Hypothalamus (tissue), 51 donors: ENCODE measurements around the gene SULF2.

Source experiments
- DNase-seq, 51 donors: peaks; one replicate each; lab custom pipeline; 2025; lab: John Stamatoyannopoulos, UW

Gene SULF2

DNA sequence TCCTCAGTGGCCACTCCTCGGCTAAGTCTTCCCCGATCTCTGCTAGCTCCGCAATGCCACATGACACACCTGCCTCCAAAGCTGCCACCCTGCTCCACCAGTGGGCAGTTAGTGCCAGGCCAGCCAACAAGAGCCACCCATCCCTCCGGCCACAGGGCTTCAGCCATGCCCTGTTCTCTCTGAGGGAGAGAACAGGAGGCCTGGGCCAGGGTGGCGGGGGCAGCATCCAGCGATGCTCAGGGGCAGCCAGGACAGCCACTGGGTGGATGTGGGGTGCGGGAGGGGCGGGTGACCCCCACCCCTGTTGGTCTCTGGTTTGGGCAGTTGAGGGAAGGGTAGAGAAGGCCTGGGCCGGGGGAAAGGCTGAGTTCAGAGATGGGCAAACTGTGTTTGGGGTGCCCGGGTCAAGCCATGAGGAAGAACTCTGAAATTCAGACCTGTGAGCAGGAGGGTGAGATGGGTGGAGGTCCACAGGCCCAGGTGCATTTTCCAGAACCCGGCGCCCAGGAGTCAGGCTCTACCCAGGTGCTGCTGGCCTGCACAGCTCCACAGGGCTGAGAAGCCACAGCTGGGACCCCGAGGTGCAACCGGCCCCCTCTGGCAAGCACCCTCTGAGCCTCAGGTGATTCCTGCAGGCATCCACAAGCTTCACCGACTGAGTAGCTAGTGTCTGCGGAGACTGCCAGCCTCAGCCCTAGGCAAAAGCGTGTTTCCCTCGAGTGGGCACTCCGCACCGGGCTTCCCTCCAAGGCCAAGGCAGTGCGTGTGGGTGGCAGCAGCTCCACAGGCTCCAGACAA is 91.1 kb downstream of the SULF2 start:
- DNase-seq = no peak

DNA sequence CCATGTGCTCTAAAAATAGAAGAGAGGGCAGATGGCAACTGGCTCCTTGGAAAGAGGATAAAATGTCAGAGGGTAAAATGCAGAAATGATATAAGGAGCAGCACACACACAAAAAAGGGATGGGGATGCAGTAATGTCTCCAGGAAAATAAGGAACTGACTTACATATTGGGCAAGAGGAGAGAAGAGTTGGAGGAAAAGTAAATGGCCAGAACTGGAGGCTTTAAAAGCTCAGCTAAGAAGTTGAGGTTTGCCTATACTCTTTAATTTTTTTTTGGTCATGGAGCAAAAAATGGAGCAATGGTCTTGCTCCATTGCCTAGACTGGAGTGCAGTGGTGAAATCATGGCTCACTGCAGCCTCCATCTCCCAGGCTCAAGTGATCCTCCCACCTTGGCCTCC is 93.7 kb downstream of the SULF2 start:
- DNase-seq = no peak

DNA sequence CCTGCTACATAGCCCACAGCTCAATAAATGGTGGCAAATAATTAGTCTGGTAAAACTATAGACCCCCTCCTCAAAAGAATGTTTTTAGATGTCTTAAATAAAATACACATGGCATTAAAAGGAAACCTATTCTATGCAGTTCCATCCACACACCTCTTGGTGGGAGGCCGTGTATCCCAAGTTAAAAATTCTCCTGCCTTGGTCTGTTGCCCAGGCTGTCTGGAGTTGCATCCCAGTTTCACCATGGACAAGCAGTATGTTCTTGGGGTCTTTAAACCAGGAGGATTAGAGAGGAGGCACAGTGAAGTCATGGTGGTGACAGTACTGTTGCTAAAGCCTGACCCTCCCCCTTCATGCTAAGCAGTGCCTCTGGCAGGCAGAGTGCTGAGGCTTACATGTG is 95.5 kb downstream of the SULF2 start:
- no peak for DNase-seq

DNA sequence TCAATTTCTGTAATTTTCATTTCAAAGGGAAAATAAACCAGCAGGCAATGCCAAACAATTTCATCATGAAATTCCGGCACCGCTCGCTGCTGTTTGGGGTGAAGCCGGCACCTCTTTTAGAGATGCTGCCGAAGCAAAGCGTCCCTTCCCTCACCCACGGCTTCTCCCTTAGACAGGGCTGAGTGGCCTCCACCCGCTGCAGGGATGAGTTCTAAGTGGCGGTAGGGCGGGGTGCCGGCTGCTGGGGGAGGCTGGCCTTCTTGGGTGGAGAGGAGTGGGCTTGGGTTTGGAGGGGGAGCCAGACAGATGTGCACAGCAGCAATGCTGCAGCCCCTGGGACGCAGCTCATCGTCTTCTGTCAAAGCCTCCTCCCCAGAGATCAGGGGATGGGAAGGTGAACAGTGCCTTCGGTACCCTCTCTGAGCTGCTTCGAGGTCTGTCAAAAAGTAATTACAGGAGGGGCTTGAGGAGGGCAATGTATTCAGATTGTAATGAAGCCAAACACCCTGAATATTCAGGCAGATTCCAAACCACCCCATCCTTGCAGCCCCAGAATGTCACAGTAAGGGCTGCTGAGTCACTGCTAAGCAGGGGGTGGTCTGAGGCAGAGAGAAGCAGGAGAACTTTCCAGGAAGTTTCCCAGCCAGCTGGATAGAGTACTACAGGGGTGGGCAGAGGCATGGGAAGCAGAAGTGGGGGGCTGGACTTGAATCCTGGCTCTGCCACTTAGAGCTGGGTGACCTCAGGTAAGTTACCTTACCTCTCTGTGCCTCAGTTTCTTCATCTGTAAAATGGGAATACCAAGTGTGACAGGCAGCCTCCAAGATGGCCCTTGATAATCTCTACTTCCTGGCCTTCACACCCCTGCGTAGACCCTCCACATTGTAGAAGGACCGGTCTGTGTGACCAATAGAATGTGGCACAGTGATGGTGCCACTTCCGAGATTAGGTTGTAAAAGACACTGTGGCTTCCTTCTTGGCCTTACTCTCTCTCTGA is 96.6 kb downstream of the SULF2 start:
- DNase-seq = no peak

DNA sequence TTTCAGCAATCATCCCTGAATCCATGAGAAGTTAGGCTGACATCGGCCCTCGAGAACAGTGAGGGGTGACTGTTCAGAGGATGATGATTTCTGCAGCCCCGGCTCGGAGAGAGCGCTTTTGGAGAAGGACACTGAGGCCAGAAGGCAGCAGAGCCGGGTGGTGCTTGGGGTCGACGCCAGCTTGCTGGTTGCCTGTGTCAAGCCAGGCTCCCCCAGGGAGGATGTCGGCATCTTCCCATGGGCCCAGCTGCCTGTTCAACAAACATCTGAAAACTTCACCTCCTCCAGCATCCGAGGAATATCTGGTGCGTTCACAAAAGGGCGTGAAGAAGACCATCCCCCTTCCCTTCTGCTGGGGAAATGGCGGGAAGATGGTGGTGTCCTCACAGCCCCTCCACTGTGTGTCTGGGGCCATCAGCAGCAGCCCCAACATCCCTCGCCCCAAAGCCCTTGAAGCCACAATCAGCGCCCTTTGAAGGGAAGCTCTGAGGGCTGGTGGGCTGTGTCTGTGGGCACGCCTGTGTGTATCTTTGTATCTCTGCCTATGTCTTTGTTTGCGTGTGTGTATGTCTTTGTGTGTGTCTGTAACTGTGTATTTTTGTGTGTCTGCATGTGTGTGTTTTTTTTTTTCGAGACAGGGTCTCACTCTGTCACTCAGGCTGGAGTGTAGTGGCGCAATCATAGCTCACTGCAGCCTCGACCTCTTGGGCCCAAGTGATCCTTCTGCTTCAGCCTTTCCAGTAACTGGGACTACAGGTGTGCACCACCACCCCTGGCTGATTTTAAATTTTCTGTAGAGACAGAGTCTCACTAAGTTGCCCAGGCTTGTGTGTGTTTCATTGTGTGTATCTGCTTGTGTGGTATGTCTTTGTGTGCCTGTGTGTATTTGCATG is 97.9 kb downstream of the SULF2 start:
- no peak for DNase-seq

DNA sequence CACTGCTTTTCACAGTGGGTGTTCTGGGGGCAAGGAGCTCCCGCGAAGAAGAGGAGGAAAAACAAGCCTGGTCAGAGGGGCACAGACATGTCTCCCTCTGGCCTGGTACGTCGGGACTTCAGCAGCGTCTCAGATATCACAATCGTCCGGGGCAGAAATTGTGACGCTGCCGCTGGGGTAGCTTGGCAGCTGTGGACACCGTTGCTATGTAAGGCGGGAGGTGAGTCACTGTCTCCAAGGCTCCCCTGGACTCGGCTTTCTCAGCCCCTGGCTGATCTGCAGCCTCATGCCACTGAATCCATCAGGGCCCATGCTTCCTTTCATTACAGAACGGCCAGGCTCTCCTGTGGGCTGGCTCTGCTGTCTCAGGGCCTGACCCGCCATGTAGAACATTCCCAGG is 98.7 kb downstream of the SULF2 start:
- DNase-seq = peak in 17 of 51 donors; percentile 1 to 76 (median 26)

DNA sequence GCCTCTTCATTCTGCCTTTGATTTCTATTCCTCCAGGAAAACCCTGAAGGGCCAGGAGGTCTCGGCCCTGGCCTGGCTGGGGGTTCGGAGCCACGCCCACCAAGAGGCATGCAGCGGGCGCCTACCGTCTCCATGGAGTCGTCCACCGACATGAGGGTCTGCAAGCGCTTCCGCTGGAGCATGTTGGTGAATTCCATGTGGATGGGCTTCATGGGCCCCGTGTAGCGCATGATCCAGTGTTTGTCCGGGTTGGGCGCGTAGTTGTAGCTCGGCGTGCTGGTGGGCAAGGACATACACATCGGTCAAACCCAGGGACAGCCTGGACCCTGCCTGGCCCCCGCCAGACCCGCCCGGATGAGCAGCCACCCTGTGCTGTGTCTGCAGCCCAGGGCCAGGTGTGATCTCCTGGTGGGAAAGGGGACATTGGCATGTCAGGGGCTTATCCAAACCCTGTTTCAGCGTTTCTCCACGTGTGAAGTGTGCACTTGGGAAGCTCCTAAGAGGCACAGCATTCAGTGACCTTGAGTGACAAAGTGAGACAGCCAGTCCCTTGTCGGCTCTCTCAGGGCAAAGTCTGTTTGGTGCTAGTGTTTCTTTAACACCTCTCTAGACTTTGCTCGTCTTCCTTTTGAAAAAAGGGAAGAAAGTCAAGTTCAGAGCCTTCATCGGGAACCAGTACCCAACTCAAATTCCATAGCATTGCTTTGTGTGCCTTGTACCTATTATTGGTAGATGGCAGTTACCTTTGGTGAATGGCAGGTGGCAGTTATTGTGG is 100.8 kb downstream of the SULF2 start:
- no peak for DNase-seq

DNA sequence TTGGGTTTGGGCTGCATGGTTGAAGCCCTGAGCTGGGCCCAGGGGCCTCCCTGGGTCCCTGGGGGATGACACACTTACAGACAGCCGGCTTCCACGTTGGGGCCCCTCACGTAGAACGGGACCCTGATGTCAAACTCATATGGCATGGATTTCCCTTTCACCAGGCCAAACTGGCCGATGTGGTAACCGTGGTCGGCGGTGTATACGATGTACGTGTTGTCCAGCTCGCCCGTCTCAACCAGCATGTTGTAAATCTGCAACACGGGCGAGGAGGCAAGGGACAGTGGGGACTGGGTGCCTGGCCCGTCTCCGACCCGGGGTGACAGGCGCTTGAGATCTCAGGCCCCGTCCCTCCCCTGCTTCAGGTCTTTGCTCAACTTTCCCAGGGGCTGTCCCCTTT is 102.4 kb downstream of the SULF2 start:
- DNase-seq = no peak

DNA sequence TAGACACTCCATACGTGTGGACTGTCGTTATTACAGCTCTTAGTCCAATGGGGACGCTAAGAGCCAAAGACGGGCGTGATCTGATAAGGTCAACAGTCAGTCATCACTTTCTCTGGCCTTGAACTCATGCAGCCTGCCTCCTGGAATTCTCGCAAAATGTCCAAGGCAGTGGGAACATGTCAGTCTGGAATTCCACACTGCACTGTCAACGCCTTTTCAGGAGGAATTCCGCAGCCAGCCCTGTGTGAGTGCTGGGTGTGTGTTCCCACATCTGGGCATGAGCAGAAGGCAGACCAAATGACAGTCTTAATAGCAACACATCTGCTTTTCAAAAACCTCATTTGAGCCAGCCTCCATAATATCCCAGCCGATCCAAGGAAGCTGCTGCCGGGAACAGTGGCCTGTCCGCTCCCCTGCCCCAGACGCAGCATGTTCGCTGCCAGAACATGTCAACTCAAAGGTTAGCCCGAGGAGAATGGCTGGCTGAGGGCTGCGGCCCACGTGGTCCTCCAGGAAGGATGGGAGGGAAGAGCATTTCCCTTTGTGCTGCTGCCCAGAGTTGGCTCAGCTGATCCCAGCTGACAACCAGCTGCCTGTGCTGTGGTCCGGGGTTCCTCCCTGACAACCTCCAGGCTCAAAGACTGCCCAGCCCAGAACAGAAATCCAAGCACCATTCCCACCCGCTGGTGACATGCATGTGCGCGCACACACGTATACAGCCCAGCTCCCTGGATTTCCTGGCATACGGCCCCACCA is 103.1 kb downstream of the SULF2 start:
- peak in 38 of 51 donors; percentile 3 to 65 (median 28) for DNase-seq

DNA sequence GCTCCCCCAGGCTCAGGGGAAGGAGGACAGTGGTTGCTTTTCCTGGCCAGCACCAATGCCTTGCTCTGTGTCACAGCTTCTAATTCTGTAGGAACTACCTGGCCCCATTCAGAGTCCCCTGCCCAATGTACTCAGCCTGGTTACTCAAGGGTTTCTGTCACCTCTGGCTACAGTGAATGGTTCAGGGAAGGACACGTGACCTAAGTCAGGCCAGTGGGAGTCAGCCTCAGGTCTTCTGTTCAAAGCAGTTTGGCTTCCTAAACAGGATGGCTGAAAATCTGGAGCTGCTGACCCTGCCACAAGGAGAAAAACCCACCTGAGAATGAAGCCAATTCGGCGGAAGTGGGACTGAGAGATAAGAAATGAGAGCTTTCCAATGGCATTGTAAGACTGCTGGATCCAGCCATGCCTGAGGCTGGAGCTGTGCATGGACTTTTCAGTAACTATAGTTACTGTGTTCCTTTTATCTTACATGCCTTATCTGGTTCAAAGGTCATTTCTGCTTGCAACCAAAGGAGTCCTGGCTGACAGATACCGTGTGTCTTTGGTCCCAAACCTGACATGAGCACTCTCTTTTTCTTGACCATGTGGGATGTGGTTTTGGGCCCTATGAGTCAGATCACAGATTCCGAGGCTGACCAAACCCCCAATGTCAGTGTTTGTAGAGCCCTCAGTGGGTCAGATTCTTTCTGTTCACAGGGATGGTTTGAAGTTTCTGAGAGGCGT is 104.3 kb downstream of the SULF2 start:
- DNase-seq = no peak

DNA sequence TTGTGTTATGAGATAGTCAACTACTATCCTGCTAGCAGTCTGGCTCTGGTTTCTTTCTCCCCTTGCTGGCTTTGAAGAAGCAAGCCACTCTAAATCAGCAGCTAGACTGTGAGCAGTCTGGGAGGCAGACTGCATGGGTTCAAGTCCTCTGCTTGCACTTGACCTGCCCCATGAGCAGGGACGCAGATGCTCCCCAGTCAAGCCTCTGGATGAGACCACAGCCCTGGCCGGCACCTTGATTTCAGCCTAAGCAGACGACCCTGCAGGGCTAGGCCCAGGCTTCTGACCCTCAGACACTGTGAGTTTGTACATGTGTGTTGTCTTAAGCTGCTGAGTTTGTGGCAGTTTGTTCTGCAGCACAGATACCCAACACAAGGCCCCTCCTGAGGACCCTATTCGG is 105.8 kb downstream of the SULF2 start:
- DNase-seq = no peak

DNA sequence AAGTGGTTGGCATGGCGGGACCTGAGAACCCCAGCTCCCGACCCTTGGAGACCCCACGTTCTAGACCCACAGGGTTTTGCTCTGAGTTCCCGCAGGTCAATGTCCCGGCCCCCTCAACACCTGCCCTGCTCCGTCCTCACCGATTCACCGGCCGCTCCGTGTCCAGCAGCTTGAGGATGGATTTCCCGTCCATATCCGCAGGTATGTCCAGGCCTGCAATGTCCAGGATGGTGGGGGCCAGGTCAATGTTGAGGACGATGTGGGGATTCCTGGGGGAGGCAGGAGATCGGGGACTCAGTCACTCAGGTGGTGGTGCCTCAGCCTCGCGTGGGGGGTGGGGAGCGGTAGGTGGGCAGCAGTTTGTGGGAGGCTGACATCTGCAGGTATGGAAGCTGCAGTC is 106.7 kb downstream of the SULF2 start:
- no peak for DNase-seq

DNA sequence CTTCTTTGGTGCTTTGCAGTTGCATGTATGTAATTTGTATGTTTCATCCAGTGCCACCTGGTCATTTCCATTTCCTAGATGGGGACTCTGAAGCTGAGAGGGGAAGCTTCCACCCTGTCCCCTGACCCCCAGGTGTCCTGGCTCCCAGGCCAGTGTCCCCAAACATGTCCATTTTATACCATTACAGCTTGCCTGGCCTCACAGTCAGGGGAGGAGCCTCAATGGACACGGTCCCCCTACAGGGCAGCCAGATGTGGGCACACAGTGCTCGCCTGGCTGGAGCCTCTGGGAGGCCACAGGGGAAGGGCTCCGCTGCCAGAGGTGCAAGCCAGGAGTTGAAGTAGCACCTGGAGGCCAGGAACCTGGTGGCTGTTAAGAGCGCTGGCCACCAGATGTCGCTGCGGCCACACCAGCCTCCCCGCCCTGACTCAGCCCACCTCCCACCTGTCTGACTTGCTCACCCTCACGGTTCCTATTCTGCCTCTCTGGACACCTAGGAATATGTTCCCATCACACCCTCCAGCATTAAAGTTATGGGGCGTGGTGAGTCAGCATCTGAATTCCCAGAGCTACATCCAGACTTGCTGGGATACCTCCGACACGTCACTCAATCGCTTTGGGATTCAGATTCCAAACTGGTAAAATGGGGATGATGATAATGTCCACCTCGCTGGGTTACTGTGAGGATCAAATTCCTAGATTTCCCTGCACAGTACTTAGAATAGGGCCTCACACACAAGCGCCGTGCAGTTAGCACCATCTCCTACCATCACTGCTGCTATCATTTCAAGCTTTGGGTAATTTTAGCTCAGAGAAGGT is 107.4 kb downstream of the SULF2 start:
- peak in 22 of 51 donors; percentile 1 to 53 (median 12) for DNase-seq

DNA sequence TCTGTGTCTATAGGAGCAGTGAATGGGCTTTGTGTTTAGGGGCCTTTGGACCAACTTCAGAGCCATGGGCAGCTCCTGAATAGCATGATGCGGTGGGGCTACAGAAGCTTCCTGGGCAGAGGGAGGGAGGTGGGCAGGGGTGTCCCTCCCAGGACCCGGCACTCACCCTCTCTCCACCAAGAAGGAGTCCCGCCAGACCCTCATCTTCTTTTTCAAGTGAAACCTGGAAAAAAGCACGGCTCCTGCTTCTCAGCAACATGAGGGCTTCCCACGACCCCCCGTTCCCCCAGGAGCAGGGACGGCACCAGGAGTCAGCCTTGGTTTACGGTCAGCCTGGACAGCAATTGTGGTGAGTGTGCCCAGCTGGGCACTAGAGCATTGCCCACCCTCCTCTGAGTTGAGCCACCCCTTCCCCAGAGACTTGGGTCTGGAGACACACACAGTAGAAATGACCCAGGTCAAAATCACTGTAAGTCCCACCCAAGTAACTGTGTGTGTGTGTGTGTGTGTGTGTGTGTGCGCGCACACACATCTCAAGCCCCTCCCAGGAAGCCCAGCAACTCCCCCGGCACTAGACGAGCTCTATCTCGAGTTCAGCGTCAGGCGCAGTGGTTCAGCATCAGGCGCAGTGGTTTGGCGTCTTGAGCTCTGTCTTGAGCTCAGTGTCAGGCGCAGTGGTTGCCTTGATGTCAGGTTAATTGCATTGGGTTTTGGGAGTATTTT is 108.2 kb downstream of the SULF2 start:
- no peak for DNase-seq

DNA sequence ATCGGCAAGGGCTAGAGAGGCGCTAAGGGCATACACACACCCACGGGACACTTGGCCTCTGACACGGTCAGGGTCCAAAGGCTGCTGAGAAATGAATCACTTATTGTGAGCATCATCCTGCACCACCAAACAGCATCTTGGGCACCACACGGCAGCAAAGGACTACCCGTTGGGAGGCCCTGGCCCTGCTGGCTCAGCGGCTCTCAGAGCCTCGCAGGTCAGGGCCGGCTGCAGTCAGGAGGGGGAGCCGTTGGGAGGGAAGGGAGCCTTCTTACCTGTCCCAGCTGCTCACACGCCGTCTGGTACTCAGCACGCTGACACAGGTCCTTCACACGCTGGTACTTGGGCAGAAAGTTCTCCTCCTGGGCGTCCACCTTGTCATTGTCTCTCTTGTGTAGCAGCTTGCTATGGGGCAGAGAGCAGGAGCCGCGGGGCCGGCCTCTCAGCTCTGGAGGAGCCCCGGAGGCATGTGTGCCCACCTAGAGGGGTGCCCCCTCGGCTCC is 109.0 kb downstream of the SULF2 start:
- DNase-seq = no peak
